GM10248 (cell line): ENCODE results near the gene SART1.
"Not testable (repeated sequence)": the region's sequence is repeated elsewhere in the genome, so short reads cannot be mapped to it uniquely, and the experiment has no call there.

Experiments
- CTCF ChIA-PET: fragments of 300-600 bp; sonication (Branson Sonifier 250); formaldehyde crosslinking; extraction: SDS; loops from one replicate; lab custom pipeline; 2021; ENCODE audit warnings: antibody characterized with exemption; lab: Yijun Ruan, JAX
- POLR2A ChIA-PET: fragments of 350-650 bp; sonication (Branson Sonifier 250); formaldehyde crosslinking; extraction: SDS; loops from one replicate; lab custom pipeline; 2020; ENCODE audit warnings: antibody characterized with exemption; lab: Yijun Ruan, JAX
- DNase-seq: peaks from one replicate; pipeline ENCODE4 v3.0.0; 2012; ENCODE audit errors: extremely low spot score
- CTCF ChIP-seq: IDR thresholded peaks from 2 replicates; pipeline ENCODE4 v1.5.1; 2012; ENCODE audit warnings: mild to moderate bottlenecking, low read depth; ENCODE audit errors: extremely low read depth, missing control alignments, control extremely low read depth

The SART1 gene

GRCh38 chr11:66006891-66007176 is 45.3 kb downstream of the SART1 start:
- ChIA-PET CTCF (interaction anchor here (0.9 to 8.3 kb wide), 3 partner anchors 16 to 147 kb away, joined by 3 to 67 read pairs (median 3); partner anchors contain the start of gene MUS81), POLR2A (interaction anchor here (0.6 kb wide), 2 partner anchors 45 to 177 kb away, joined by 6 to 8 read pairs; partner anchors contain the start of gene SF3B2)
- no peak for DNase-seq
- no peak for TF ChIP-seq CTCF

GRCh38 chr11:66007201-66007634 is 45.7 kb downstream of the SART1 start:
- DNase-seq: no peak
- POLR2A ChIA-PET: interaction anchor here (0.6 kb wide), 2 partner anchors 45 to 177 kb away, joined by 6 to 8 read pairs; partner anchors contain the start of gene SF3B2
- CTCF ChIA-PET: interaction anchor here (0.9 to 8.3 kb wide), 3 partner anchors 15 to 147 kb away, joined by 3 to 67 read pairs (median 3); partner anchors contain the start of gene MUS81
- TF ChIP-seq CTCF: no peak

- TF ChIP-seq CTCF: no peak
- ChIA-PET CTCF (interaction anchor here (1.1 to 8.3 kb wide), 4 partner anchors 14 to 148 kb away, joined by 3 to 67 read pairs (median 14); partner anchors contain the start of gene MUS81), POLR2A (interaction anchor here (1.1 kb wide), 1 partner anchor 37 kb away, joined by 5 read pairs; no protein-coding TSS in a partner anchor)
- no peak for DNase-seq
Observed at GRCh38 chr11:66008095-66008467, 46.5 kb downstream of the SART1 start.

- ChIA-PET CTCF (interaction anchor here (1.1 to 8.3 kb wide), 4 partner anchors 14 to 124 kb away, joined by 4 to 67 read pairs (median 14); no protein-coding TSS in a partner anchor), POLR2A (interaction anchor here (0.6 to 1.1 kb wide), 2 partner anchors 10 to 36 kb away, joined by 4 to 5 read pairs; no protein-coding TSS in a partner anchor)
- TF ChIP-seq CTCF: no peak
- DNase-seq: no peak
Observed at GRCh38 chr11:66008468-66009101, 47.1 kb downstream of the SART1 start.

GRCh38 chr11:66010036-66010435 is 48.5 kb downstream of the SART1 start:
- POLR2A ChIA-PET, DNase-seq: not testable (repeated sequence)
- CTCF ChIA-PET: interaction anchor here (1.1 to 8.3 kb wide), 3 partner anchors 12 to 158 kb away, joined by 3 to 67 read pairs (median 23); no protein-coding TSS in a partner anchor

- ChIA-PET POLR2A (interaction anchor here (1.3 kb wide), 1 partner anchor 9 kb away, joined by 10 read pairs; the partner anchor contains the start of gene BANF1), CTCF (interaction anchor here (0.9 to 8.3 kb wide), 4 partner anchors 11 to 252 kb away, joined by 3 to 67 read pairs (median 14); no protein-coding TSS in a partner anchor)
- no peak for DNase-seq
- no peak for TF ChIP-seq CTCF
Observed at GRCh38 chr11:66011239-66011784, 49.8 kb downstream of the SART1 start.
